ENCODE measurements around the gene DDX17.

The DDX17 gene

DNA sequence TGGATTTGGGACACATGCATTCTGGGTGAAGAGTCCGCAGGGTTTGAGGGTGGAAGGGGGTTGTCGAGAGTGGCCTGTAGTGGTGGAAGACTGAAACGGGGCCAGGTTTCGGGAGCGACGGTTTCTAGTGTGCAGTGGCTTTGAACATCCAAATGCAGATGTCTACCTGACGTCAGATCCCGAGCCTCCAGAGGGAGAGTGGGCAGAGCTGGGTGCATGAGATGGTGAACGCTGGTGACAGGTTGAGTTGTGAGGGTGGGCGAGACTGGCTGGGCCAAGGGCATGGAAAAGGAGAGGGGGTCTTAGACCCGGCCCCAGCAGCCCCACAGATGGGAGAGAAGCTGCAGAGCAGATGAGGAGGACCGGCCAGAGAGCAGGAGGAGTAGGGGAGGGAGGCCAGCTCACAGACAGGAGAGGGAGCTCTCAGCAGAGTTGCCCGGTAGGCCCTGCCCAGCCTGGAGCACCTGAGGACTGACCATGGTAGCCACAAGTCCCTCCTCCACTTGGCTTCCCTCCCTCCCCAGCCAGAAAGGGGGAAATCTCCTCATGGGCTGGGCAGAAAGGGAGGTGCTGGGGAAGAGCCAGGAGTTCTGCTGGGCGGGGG lies 65.3 kb downstream of the DDX17 start:
- no peak for FAIRE-seq
- TF ChIP-seq, protein P1, sequence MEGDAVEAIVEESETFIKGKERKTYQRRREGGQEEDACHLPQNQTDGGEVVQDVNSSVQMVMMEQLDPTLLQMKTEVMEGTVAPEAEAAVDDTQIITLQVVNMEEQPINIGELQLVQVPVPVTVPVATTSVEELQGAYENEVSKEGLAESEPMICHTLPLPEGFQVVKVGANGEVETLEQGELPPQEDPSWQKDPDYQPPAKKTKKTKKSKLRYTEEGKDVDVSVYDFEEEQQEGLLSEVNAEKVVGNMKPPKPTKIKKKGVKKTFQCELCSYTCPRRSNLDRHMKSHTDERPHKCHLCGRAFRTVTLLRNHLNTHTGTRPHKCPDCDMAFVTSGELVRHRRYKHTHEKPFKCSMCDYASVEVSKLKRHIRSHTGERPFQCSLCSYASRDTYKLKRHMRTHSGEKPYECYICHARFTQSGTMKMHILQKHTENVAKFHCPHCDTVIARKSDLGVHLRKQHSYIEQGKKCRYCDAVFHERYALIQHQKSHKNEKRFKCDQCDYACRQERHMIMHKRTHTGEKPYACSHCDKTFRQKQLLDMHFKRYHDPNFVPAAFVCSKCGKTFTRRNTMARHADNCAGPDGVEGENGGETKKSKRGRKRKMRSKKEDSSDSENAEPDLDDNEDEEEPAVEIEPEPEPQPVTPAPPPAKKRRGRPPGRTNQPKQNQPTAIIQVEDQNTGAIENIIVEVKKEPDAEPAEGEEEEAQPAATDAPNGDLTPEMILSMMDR (IDR thresholded peaks at IDR 0.05; ENCODE audit: insufficient read depth, missing control alignments) = no peak
- no peak for DNase-seq (ENCODE audit: insufficient read length, low spot score)

DNA sequence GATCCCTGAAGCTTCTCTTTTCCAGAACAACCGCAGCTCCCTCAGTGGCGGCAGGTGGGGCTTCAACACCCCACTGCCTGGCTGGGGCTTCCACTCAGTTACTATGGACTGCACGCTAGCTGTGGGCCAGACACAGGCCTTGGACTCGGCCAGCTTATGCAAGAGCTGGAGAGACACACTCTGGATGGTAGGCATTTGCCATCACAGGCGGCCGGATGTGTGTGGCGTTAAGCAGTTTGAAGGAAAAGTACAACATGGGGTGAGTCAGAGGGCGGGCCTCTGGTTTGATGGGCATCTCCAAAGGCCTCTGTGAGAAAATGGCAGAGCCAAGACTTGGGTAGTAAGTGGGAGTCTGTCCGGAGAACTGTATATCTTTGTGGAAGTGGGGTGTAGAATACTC lies 68.7 kb downstream of the DDX17 start:
- TF ChIP-seq, protein P1 (IDR thresholded peaks at IDR 0.05; ENCODE audit: insufficient read depth, missing control alignments) = no peak
- FAIRE-seq (no peak), DNase-seq (ENCODE audit: insufficient read length, low spot score) (no peak)

DNA sequence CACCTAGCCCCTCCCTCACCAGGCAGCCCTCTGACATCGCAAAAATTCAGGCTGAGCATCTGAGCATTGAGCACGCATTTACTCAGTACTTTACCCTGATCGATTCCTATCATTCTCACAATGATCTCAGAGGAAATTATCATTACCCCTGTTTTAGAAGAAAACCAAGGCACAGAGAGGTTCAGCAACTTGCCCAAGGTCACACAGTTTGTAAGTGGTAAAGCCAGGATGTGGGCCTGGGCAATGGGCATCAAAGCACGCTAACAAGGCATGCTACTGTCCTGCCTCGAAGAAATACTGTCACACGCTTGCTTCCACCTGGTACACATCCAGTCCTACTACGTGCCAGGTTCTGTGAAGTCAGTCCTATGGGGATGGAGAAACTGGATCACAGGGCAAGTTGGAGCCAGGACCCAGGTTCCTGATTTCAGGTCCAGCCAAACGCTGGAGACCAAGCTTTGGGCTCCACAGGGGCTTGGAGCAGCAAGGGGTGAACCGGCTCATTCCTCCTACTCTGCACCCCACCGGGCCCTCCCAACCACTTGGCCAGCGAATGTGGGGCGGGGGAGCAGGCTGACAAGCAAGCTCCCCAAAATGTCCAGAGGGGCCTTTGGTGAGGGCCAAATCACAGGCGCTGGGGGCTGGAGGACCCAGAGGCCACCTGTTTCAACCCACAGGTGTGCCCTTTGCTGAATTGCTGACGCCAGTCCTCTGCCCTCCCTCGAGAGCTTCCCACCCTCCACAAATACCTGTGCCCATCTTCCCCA lies 69.3 kb downstream of the DDX17 start:
- TF ChIP-seq, protein P1 (IDR thresholded peaks at IDR 0.05; ENCODE audit: insufficient read depth, missing control alignments) = no peak
- FAIRE-seq (no peak), DNase-seq (ENCODE audit: insufficient read length, low spot score) (no peak)

- DNase-seq (ENCODE audit: insufficient read length, low spot score) = no peak
- TF ChIP-seq, protein P1 (IDR thresholded peaks at IDR 0.05; ENCODE audit: insufficient read depth, missing control alignments) = no peak
- FAIRE-seq = no peak
These were observed 70.1 kb downstream of the DDX17 start for GRCh38 chr22:38435965-38436364.

DNA sequence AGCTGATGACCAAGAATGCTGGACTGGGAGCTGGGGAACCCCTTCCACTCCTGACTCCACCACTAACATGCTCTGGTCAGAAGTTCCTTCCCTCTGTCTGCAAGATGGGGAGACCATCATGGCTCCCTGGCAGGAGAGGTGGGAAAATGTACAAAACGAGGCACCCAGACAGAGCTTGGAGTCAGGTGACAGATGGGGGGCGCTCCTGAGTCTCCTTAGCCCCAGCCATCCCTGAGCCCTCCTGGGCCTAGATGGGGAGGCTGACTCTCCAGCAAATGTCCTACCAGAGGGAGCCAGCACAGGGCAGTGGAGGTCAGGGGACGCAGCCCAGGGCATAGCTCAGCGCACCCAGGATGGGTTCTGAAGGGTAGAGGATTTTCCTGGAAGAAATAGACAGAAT lies 71.1 kb downstream of the DDX17 start:
- FAIRE-seq = no peak
- DNase-seq (ENCODE audit: insufficient read length, low spot score) = no peak
- TF ChIP-seq, protein P1 (IDR thresholded peaks at IDR 0.05; ENCODE audit: insufficient read depth, missing control alignments) = no peak

DNA sequence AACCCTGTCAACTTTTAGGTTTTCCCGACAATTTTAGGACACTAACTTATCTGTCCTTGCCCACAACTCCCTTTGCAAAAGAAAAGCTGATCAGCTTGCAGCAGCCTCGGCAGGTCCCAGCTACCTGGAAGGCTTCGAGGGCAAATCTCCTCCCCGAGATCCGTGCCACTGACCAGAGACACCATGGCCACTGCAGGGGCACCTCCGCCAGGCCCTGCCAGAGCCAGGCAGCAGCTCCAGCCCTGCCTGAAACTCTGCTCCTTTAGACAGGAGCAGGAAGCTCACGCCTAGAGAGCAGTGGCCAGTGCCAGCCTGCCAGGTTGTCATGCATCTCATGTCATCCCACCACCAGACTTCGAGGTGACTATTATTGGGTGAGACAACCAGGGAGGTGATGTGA lies 72.2 kb downstream of the DDX17 start:
- TF ChIP-seq, protein P1 (IDR thresholded peaks at IDR 0.05; ENCODE audit: insufficient read depth, missing control alignments) = no peak
- FAIRE-seq (no peak), DNase-seq (ENCODE audit: insufficient read length, low spot score) (no peak)

Data from D721Med (cell line).